OCI-LY7 (cell line): ENCODE data around the gene HNRNPA1L2.

Source experiments
- EZH2phosphoT487 ChIP-seq: fragments of 200-600 bp; sonication (generic); IDR thresholded peaks from 2 replicates; pipeline ENCODE4 v1.6.1; 2018; ENCODE audit warnings: low read depth, borderline replicate concordance, mild to moderate bottlenecking, mixed run types, antibody characterized with exemption, low read length, moderate library complexity, mixed read lengths
- TF ChIP-seq, protein P1 (sequence below): fragments of 200-600 bp; sonication (generic); conservative IDR thresholded peaks from 2 replicates; pipeline ENCODE4 v1.5.1; 2014; ENCODE audit warnings: mild to moderate bottlenecking, antibody characterized with exemption, low read length, moderate library complexity, mixed read lengths

DNA sequence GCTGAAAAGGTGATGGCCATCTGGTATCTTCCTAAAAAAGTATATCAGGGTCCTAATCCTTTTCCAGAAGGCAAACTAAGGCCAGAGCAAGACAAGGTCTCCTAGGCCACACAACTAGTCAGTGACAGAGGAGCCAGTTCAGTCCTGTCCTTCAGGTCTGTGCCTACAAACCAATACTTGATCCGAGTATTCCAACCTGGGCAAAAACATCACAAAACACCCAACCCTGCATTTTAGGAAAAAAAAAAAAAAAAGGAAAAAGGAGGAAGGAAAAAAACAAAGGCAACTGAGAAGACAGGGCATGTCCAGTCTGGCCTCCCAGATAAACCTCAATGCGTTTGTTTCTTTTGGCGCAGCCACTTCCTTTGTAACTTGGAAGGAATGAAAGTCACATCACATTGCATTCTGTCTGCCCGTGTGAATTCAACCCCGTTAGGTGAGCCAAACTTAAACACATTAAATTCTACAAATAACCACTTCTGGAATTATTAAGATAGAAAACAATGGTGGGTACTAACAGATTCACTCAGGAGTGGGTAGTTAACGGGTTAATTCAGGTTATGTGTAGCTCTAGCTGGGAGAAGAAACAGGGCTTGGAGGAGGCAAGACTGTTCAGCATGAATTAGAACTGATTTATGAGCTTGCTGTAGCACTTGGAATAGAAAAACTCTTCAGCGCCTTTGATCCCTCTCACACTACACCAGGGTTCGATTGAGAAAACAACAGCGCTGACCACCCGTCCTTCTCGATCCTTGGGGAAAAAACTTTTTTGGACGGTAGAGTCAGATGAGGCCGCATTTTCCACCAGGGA lies 43.0 kb upstream of the HNRNPA1L2 start:
- TF ChIP-seq, protein P1, sequence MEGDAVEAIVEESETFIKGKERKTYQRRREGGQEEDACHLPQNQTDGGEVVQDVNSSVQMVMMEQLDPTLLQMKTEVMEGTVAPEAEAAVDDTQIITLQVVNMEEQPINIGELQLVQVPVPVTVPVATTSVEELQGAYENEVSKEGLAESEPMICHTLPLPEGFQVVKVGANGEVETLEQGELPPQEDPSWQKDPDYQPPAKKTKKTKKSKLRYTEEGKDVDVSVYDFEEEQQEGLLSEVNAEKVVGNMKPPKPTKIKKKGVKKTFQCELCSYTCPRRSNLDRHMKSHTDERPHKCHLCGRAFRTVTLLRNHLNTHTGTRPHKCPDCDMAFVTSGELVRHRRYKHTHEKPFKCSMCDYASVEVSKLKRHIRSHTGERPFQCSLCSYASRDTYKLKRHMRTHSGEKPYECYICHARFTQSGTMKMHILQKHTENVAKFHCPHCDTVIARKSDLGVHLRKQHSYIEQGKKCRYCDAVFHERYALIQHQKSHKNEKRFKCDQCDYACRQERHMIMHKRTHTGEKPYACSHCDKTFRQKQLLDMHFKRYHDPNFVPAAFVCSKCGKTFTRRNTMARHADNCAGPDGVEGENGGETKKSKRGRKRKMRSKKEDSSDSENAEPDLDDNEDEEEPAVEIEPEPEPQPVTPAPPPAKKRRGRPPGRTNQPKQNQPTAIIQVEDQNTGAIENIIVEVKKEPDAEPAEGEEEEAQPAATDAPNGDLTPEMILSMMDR = no peak
- no peak for TF ChIP-seq EZH2phosphoT487
